NCI-H460 (cell line): ENCODE data around the gene AKR1A1. TPM values are rescaled to one million over a fixed set of nuclear protein-coding genes. Genes with fewer than 3 reads are reported as not detected.
"Not testable (repeated sequence)": the region's sequence is repeated elsewhere in the genome, so short reads cannot be mapped to it uniquely, and the experiment has no call there.

Experiments used
- DNase-seq: peaks from one replicate; pipeline ENCODE4 v3.0.0-alpha.2; 2016; ENCODE audit warnings: low read depth; ENCODE audit errors: extremely low read depth
- polyA plus RNA-seq: library from polyadenylated mRNA; depleted of rRNA; stranded (reverse); fragments of >200 nt; gene quantifications from 2 replicates; pipeline ENCODE4 v1.2.3, GENCODE V29; 2014; cell fraction: nucleus; rRNA removed
- total RNA-seq: library from RNA; depleted of rRNA; stranded (reverse); fragments of >200 nt; shearing (Covaris generic); gene quantifications from 2 replicates; pipeline ENCODE4 v1.2.3, GENCODE V29; 2014; rRNA removed

Gene AKR1A1
- 85.0 and 95.1 TPM in 2 replicates for total RNA-seq
- polyA plus RNA-seq: 123 and 148 TPM in 2 replicates

GRCh38 chr1:45550401-45551351 lies at the start of gene AKR1A1:
TSS of gene AKR1A1 (plus strand) at chr1:45550826. CDS start at chr1:45561795, 10,969 bp downstream.
- peak; percentile 75 for DNase-seq

GRCh38 chr1:45501505-45501859 lies 49.1 kb upstream of the AKR1A1 start:
- DNase-seq: no peak

- DNase-seq: no peak
Observed at GRCh38 chr1:45503462-45504360, 46.9 kb upstream of the AKR1A1 start.

- DNase-seq: no peak
Observed at GRCh38 chr1:45507195-45507594, 43.4 kb upstream of the AKR1A1 start.

- no peak for DNase-seq
Observed at GRCh38 chr1:45507893-45508292, 42.7 kb upstream of the AKR1A1 start.

- DNase-seq: no peak
Observed at GRCh38 chr1:45508295-45509151, 42.1 kb upstream of the AKR1A1 start.

GRCh38 chr1:45510036-45510971 lies 40.3 kb upstream of the AKR1A1 start:
- no peak for DNase-seq

- DNase-seq: no peak
Observed at GRCh38 chr1:45510972-45511527, 39.6 kb upstream of the AKR1A1 start.

- DNase-seq: peak; percentile 68
Observed at GRCh38 chr1:45512641-45513054, 38.0 kb upstream of the AKR1A1 start.

- DNase-seq: not testable (repeated sequence)
Observed at GRCh38 chr1:45513532-45514260, 36.9 kb upstream of the AKR1A1 start.

- DNase-seq: no peak
Observed at GRCh38 chr1:45516036-45516435, 34.6 kb upstream of the AKR1A1 start.

GRCh38 chr1:45516465-45516864 lies 34.2 kb upstream of the AKR1A1 start:
- DNase-seq: no peak

- not testable (repeated sequence) for DNase-seq
Observed at GRCh38 chr1:45518366-45518765, 32.3 kb upstream of the AKR1A1 start.

- DNase-seq: no peak
Observed at GRCh38 chr1:45518910-45519309, 31.7 kb upstream of the AKR1A1 start.

- DNase-seq: not testable (repeated sequence)
Observed at GRCh38 chr1:45519774-45520173, 30.9 kb upstream of the AKR1A1 start.

GRCh38 chr1:45521413-45522323 lies 29.0 kb upstream of the AKR1A1 start, which contains the start of gene PRDX1:
TSS of gene PRDX1 (minus strand) at chr1:45521884. CDS start at chr1:45519043, 2,841 bp downstream.
- peak; percentile 95 for DNase-seq
